Stimulated activated naive CD8-positive, alpha-beta T cell treated with anti-CD3 and anti-CD28 coated beads, Interleukin-15, amount 100 ng/mL, for 72 hours (primary cell): ENCODE results near the gene DCAF11.
A peak's percentile ranks its signal among the peaks of the same experiment; 100 is the strongest.

ENCODE experiments used
- ATAC-seq: fragments of 150-1000 bp; cut with Tn5 transposase; 2 replicates; pipeline ENCODE4 v1.10.0; 2021; ENCODE audit warnings: mild to moderate bottlenecking, moderate library complexity
- DNase-seq, 2 donors: peaks; one replicate each; pipeline ENCODE4 v3.0.0; 2021 to 2022
- H3K27ac Mint-ChIP-seq, 2 donors: one replicate each; pipeline ENCODE4 v1.8.0; 2022; ENCODE audit warnings: mild to moderate bottlenecking in 2 of 2, mixed read lengths in 2 of 2, moderate library complexity in 2 of 2
- H3K27me3 Mint-ChIP-seq: one replicate; pipeline ENCODE4 v1.8.0; 2022; ENCODE audit warnings: mixed read lengths
- H3K4me1 Mint-ChIP-seq: one replicate; pipeline ENCODE4 v1.8.0; 2022; ENCODE audit warnings: mild to moderate bottlenecking, mixed read lengths
- H3K4me3 Mint-ChIP-seq, 2 donors: one replicate each; pipeline ENCODE4 v1.8.0; 2022; ENCODE audit warnings: mild to moderate bottlenecking in 2 of 2, mixed read lengths in 2 of 2, moderate library complexity in 1 of 2
- H3K9me3 Mint-ChIP-seq, 2 donors: one replicate each; pipeline ENCODE4 v1.8.0; 2022; ENCODE audit warnings: mixed read lengths in 2 of 2

The DCAF11 gene

DNA sequence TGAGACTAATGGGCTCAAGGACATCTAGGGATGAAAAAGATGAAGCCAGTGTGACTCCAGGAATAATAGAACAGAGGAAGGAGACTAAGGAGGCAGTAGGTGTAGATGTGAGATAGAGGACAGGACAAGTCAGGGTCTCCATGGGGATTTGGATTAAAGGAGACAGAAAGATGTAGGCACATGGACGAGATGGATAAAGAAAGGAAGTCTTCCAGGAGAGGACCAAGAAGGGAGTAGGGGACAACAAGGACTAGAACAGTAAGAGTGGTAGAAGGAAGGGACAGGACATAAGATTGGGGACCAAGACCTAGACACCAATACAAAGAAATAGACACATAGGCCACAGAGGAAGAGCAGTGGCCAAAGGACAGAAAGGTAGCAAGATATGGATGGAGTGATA, 27.6 kb upstream of the DCAF11 start:
- H3K27me3 Mint-ChIP-seq = no peaks in the 10 kb centered on the region
- no peak overlapping the region for H3K27ac Mint-ChIP-seq
- no peaks in the 10 kb centered on the region for H3K9me3 Mint-ChIP-seq
- no peak overlapping the region for H3K4me3 Mint-ChIP-seq
- peaks cover 12% of the 10 kb centered on the region for H3K4me1 Mint-ChIP-seq
- DNase-seq = no peak
- no peak for ATAC-seq

DNA sequence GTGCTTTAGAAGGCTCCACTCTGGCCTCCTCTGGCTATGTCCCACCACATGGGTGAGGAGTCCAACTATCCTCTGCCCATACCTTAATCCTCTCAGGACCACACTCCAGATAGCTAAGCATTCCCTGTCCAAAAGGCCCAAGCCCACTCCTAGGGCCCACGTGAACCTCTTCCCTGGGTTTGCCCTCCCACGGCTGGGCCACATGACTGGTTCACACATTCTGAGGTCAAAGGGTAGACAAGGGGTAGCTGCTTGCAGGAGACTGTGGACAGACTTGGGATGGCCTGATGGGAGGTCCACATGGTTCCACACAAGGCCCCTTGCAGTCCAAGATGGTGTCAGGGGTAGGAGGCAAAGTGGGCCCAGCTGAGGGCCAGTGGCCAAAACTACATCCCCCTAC, 26.5 kb upstream of the DCAF11 start:
- Mint-ChIP-seq H3K27me3 (no peaks in the 10 kb centered on the region), H3K4me1 (peaks cover 16% of the 10 kb centered on the region), H3K4me3 (no peak overlapping the region), H3K27ac (peak overlapping the region in 1 of 2 donors; percentile 48), H3K9me3 (no peaks in the 10 kb centered on the region)
- DNase-seq (no peak), ATAC-seq (no peak)

DNA sequence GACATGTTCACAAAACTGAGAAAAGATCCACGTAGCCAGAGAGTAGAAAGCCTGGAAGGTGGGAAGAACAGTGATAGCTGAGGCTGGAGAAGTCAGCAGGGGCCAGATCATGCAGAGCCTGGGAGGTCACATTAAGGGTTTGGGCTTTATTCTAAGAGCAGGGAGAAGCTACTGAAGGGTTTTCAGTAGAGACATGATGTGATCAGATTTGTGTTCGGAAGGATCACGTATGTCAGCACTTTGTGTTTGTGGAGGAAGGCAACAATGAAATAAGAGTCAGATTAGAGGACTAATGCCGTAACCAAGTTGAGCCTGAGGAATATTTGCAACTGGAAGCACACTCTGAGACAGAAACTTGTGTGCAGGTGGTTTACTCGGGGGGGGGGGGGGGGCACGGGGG, 24.7 kb upstream of the DCAF11 start:
- Mint-ChIP-seq H3K27ac (no peak overlapping the region), H3K4me3 (no peak overlapping the region), H3K27me3 (no peaks in the 10 kb centered on the region), H3K4me1 (peaks cover 24% of the 10 kb centered on the region), H3K9me3 (no peaks in the 10 kb centered on the region)
- DNase-seq = no peak
- no peak for ATAC-seq

DNA sequence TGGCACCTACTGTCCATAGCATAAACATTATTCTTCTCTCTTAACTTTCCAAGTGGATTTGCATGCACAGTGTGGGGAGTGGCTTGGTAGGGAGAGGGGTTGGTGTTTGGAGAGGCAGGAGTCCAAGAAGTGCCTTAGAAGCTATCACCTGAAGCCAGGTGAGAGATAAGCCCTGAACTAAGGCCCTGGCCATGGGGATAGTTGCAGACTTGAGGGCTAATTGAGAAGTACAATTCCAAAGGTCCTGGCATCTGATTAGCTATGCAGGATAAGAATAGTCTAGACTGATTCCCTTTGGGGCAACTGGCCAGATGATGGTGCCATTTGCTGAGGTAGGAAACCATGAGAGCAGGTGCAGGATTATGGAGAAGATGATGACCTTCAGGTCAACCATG, 22.5 kb upstream of the DCAF11 start:
- H3K4me3 Mint-ChIP-seq = peak overlapping the region in 1 of 2 donors; percentile 36
- peaks cover 41% of the 10 kb centered on the region for H3K4me1 Mint-ChIP-seq

DNA sequence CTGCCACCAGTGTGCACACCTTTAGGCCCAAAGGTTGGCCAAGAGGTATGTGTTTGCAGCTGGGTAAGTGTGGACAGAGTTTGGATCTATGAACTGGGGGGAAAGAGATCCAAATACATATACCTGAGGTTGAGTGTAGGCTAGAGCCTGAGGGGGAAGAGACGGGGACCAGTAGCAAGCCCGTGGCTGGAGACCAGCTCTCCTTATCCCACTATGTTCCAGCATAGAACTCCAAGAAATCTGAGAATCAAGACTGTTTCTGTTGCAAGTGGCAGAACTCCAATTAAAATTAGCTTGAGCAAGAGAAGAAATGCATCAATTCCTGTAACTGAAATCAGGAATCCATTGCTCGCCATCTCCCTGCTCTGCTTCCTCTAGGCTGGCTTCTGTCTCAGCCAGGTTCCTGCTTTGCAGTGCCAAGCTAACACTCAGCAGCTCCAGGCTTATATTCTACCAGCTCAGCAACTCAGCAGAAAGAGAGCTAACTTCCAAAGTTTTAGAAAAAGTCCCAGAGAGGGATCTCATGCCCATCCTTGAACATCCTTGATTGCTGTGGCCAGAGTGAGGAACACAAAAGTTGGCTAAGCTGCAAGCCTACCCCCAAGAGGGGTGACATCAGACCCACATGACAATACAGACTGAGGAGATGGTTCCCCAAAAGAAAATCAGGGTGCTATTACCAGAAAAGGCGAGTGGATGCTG, 21.9 kb upstream of the DCAF11 start:
- ATAC-seq (no peak), DNase-seq (no peak)
- H3K27ac Mint-ChIP-seq = peak overlapping the region; percentile 99 to 100
- peaks cover 41% of the 10 kb centered on the region for H3K4me1 Mint-ChIP-seq
- no peaks in the 10 kb centered on the region for H3K9me3 Mint-ChIP-seq
- H3K4me3 Mint-ChIP-seq = peak overlapping the region; percentile 94 to 99
- no peaks in the 10 kb centered on the region for H3K27me3 Mint-ChIP-seq

More for the DNA sequence above, 22.5 kb upstream of the DCAF11 start:
- DNase-seq = no peak
- Mint-ChIP-seq H3K9me3 (no peaks in the 10 kb centered on the region), H3K27me3 (no peaks in the 10 kb centered on the region), H3K27ac (no peak overlapping the region)
- ATAC-seq = no peak

DNA sequence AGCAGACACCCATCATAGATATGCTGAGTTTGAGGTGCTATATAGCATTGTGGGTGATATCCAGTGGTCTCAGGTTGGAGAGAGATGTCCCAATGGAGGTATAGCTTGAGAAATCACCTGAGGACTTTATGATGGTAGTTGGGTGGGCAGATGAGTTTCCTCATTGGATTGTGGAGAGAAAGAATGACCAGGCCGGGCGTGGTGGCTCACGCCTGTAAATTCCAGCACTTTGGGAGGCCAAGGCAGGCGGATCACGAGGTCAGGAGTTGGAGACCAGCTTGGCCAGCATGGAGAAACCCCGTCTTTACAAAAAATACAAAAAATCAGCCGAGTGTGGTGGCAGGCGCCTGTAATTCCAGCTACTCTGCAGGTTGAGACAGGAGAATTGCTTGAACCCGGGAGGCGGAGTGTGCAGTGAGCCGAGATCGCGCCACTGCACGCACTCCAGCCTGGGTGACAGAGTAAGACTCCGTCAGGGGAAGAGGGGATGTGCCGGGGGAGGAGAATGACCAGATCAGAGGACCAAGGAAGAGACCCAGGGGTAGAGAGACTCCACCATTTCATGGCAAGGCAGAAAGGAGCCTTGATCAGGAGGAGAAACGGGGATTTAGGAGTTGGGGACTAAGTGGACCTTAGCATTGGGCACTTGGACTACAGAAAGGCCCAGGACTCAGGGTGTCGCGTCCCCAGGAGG, 21.2 kb upstream of the DCAF11 start:
- Mint-ChIP-seq H3K27me3 (no peaks in the 10 kb centered on the region), H3K9me3 (no peaks in the 10 kb centered on the region), H3K27ac (peak overlapping the region; percentile 99 to 100), H3K4me3 (peak overlapping the region; percentile 94 to 99), H3K4me1 (peaks cover 46% of the 10 kb centered on the region)
- ATAC-seq (no peak), DNase-seq (no peak)

DNA sequence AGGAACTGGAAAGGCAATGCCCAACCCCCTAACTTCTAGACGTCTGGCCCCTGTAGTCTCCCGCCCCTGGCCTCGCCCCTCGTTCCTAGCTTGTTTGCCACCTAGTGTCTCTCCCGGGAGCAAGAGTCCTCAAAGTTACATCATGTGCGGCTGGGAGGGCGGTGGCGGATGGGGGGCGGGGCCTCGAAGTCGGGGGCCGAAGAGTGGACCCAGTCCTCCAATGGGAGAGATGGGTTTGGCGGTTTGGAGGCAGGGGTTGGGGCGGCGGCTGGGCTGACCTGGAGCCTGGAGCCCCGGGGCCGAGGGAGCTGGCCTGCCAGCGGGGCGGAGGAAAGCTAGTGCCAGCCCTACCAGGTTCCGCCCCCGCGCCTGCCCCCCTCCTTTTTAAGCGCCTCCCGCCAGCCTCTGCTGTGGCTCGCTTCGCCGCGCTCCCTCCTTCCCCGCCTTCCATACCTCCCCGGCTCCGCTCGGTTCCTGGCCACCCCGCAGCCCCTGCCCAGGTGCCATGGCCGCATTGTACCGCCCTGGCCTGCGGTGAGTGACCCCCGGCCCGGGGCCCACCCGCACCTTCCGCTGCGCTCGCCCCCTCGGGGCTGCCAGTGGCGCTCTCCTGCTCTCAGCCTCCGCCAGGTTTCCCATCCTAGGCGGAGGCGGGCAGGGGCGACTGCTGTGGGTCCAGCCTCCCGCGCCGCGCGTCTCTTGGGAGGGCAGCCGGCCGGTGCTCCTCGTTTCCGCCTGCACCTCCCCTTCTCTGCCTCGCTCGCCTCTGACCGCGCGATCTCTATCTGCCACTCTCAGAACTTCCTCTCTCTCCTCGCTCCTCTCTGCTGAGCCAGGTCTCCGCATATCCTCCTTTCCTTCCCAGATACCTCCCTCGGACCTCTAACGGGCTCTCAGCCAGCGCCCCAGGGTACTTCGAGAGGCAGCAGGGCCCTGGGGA, 20.4 kb upstream of the DCAF11 start, which contains the start of gene PCK2:
Gene PCK2, plus strand, starts transcription at position 411 of the 940 bp plus-strand sequence. Its CDS starts 95 bp downstream, at position 506.
- Mint-ChIP-seq H3K27ac (peak within 1 kb of the TSS; percentile 99 to 100), H3K4me1 (peaks cover 46% of the 10 kb centered on the region), H3K27me3 (no peaks in the 10 kb centered on the region), H3K4me3 (peak within 1 kb of the TSS; percentile 94 to 99), H3K9me3 (no peaks in the 10 kb centered on the region)
- DNase-seq (peak; percentile 88 to 95), ATAC-seq (peak; percentile 90)

DNA sequence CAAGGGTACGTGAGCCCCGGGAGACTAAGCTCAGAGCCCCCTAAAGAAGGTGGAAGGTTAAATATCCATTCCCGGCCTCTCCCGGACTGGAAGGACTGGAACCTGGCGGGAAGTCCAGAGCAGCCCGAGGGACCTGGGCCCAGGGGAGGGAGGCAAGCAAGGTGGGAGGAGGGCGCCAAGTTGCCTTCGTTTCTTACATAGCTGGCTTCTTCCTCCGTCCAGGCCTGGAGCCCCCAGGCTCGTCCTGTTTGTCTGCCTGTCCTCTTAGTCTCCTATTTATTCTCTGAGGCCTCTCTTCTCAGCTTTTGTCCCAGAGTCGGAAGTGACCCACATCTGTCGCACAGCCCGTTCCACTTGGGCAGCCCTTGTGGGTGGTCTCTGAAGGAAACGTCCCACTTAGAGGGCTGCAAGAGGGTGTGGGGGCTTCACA, 19.7 kb upstream of the DCAF11 start:
- no peak for ATAC-seq
- H3K27me3 Mint-ChIP-seq = no peaks in the 10 kb centered on the region
- H3K4me1 Mint-ChIP-seq = peaks cover 46% of the 10 kb centered on the region
- no peaks in the 10 kb centered on the region for H3K9me3 Mint-ChIP-seq
- H3K4me3 Mint-ChIP-seq = peak overlapping the region; percentile 94 to 99
- DNase-seq = peak in 1 of 2 donors; percentile 29
- H3K27ac Mint-ChIP-seq = peak overlapping the region; percentile 99 to 100

DNA sequence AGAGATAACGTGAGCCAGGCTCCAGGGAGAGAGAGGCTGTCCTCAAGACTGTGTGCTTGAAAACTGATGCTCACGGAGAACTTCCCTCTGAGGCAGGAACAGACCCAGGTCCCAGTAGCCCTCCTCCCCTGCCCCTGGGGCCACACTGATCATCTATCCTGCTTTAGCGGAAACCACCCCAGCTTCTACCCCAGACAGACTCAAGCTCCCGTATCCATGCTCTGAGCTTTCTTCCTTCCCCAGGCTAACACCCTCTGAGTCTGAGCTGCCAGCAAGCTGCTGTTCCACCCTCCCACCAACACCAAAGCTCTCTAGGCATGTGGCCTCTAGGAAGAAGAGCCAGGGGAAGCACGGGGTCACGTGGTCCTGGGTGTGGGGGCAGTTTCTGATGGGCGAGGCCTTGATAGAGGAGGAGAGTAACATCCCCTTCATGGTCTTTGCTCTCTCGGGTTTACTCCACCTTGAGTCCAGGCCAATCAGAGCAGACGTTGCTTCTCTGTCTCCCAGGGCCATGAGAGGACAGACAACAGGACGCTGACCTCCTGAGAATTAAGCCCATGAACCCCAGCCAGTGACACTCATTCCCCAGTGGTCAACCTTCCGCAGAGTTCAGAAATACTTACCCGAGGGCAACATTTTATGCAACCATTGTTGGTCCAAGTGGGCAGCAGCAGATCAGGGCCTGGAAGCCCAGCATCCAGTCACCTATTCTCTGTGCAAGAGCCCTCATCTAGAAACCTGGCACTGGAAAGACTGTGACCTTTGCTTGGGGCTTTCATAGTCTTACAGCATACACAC, 19.1 kb upstream of the DCAF11 start:
- peaks cover 45% of the 10 kb centered on the region for H3K4me1 Mint-ChIP-seq
- DNase-seq (peak; percentile 64 to 79), ATAC-seq (peak; percentile 66)
- H3K27me3 Mint-ChIP-seq = no peaks in the 10 kb centered on the region
- peak overlapping the region; percentile 94 to 99 for H3K4me3 Mint-ChIP-seq
- no peaks in the 10 kb centered on the region for H3K9me3 Mint-ChIP-seq
- H3K27ac Mint-ChIP-seq = peak overlapping the region; percentile 99 to 100

DNA sequence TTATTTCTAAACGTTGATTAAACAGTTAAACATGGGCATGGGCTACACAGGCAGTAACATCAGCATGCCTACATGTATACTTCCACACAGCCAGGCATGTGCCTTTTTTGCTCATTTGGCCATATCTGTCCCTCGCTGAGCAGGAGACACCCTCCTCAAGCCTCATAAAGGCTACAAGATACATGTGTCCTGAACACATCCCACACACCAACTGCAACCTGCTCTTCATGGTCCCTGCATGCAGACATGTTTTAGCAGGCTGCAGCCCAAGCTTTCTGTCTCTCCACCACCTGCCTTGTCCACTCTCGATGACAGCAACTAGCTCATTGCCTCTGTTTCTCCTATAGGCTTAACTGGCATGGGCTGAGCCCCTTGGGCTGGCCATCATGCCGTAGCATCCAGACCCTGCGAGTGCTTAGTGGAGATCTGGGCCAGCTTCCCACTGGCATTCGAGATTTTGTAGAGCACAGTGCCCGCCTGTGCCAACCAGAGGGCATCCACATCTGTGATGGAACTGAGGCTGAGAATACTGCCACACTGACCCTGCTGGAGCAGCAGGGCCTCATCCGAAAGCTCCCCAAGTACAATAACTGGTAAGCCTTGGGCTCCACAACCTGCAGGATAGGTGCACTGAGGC, 17.9 kb upstream of the DCAF11 start:
- Mint-ChIP-seq H3K9me3 (no peaks in the 10 kb centered on the region), H3K27me3 (no peaks in the 10 kb centered on the region), H3K4me3 (peak overlapping the region; percentile 39 to 57), H3K27ac (peak overlapping the region; percentile 65 to 99), H3K4me1 (peaks cover 40% of the 10 kb centered on the region)
- DNase-seq (no peak), ATAC-seq (no peak)

DNA sequence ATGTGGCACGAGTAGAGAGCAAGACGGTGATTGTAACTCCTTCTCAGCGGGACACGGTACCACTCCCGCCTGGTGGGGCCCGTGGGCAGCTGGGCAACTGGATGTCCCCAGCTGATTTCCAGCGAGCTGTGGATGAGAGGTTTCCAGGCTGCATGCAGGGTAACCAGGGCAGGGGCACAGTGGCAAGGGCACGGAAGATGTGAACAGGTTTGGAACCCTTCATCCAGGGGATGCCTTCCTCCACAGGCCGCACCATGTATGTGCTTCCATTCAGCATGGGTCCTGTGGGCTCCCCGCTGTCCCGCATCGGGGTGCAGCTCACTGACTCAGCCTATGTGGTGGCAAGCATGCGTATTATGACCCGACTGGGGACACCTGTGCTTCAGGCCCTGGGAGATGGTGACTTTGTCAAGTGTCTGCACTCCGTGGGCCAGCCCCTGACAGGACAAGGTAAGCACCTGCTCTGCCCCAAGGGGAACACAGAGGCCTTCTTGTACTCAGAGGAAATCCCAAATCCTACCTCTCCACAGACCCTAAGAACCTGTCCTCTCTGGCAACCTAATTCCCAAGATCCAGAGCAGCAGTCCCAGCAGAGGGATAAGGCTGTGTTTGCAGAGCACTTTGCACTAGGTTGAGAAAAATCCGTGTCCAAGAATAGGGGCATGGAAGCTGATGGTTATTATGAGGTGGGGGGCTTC, 16.2 kb upstream of the DCAF11 start:
- no peak overlapping the region for H3K4me3 Mint-ChIP-seq

DNA sequence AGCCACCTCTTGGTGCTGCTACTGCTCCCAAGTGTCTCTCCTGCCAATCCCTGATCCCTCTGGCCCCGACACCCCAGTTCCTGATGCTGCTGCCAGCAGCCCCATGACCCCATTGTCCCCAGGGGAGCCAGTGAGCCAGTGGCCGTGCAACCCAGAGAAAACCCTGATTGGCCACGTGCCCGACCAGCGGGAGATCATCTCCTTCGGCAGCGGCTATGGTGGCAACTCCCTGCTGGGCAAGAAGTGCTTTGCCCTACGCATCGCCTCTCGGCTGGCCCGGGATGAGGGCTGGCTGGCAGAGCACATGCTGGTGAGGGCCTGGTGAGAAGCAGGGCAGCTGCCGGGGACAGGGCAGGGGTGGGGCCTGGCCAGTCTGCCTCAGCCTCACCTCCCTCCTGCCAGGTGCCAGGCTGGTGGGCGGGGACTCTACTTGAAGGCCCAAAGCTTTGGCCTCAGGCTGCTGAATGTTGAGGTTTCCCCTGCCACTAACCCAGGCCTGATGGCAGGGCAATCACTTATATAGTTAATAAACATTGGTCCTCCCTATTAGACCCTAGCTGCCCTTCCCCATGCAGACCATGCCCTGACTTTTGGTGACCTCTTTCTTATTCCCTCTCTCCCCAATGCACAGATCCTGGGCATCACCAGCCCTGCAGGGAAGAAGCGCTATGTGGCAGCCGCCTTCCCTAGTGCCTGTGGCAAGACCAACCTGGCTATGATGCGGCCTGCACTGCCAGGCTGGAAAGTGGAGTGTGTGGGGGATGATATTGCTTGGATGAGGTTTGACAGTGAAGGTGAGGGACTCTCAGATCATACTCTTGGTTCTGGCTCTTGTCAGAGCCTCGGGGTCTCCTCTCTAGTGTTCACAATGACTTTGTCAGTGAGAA, 15.4 kb upstream of the DCAF11 start:
- Mint-ChIP-seq H3K4me3 (no peak overlapping the region), H3K4me1 (peaks cover 22% of the 10 kb centered on the region), H3K9me3 (no peaks in the 10 kb centered on the region), H3K27ac (no peak overlapping the region), H3K27me3 (no peaks in the 10 kb centered on the region)
- no peak for DNase-seq
- no peak for ATAC-seq

More for the DNA sequence above, 16.2 kb upstream of the DCAF11 start:
- no peaks in the 10 kb centered on the region for H3K27me3 Mint-ChIP-seq
- ATAC-seq = no peak
- peak overlapping the region in 1 of 2 donors; percentile 38 for H3K27ac Mint-ChIP-seq
- DNase-seq = no peak
- peaks cover 27% of the 10 kb centered on the region for H3K4me1 Mint-ChIP-seq
- H3K9me3 Mint-ChIP-seq = no peaks in the 10 kb centered on the region
